ENCODE results near the gene HMCN2.

DNA sequence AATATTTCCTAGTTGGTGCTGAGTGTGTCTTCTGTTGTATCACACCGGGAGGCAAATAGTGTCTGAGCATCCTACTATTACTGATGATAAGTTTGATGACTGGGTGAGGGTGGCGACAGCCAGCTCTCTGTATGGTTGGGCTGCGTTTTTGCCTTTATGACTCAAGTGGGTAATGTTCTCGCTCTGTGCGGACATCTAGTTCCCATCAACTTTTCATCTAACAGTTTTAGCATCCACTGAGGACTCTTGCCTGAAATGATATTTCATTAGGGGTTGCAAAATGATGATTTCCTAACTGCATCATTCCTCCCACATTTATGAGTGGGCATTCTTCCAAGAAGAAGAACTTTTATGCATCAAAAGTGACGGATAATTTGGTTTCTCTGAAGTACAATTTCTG, 26.5 kb downstream of the HMCN2 start:
- TF ChIP-seq, protein P1, sequence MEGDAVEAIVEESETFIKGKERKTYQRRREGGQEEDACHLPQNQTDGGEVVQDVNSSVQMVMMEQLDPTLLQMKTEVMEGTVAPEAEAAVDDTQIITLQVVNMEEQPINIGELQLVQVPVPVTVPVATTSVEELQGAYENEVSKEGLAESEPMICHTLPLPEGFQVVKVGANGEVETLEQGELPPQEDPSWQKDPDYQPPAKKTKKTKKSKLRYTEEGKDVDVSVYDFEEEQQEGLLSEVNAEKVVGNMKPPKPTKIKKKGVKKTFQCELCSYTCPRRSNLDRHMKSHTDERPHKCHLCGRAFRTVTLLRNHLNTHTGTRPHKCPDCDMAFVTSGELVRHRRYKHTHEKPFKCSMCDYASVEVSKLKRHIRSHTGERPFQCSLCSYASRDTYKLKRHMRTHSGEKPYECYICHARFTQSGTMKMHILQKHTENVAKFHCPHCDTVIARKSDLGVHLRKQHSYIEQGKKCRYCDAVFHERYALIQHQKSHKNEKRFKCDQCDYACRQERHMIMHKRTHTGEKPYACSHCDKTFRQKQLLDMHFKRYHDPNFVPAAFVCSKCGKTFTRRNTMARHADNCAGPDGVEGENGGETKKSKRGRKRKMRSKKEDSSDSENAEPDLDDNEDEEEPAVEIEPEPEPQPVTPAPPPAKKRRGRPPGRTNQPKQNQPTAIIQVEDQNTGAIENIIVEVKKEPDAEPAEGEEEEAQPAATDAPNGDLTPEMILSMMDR (IDR thresholded peaks at IDR 0.05): no peak
- TF ChIP-seq EZH2 (IDR thresholded peaks at IDR 0.05; ENCODE audit: borderline replicate concordance, insufficient read depth, low read depth, low read length, poor library complexity, severe bottlenecking): no peak
